H1 (cell line): Measurements from ENCODE around the gene PARD3. TPM values are rescaled to one million over a fixed set of nuclear protein-coding genes. Genes with fewer than 3 reads are reported as not detected.

Experiments
- CTCF ChIA-PET: fragments of 300-600 bp; sonication (Branson Sonifier 250); formaldehyde crosslinking; loops from one replicate; lab custom pipeline; 2021; ENCODE audit not compliant: partially characterized antibody; lab: Charles Lee
- POLR2A ChIA-PET: fragments of 300-600 bp; sonication (Branson Sonifier 250); formaldehyde crosslinking; loops from one replicate; lab custom pipeline; 2021; ENCODE audit warnings: inconsistent platforms; ENCODE audit not compliant: partially characterized antibody; lab: Charles Lee
- DNase-seq, 2 experiments: peaks; one replicate each; pipeline versions ENCODE4 v3.0.0 to v3.0.0-alpha.2; 2010 to 2022; ENCODE audit warnings: low spot score in 2 of 2, low read depth in 1 of 2, mixed read lengths in 1 of 2
- FAIRE-seq: peaks from 2 replicates; lab custom pipeline; 2011; peaks lifted over from hg19 to GRCh38; lab: Jason Lieb, UNC
- H2AFZ ChIP-seq: 2 replicates; pipeline ENCODE4 v1.8.1; 2012; ENCODE audit warnings: low read length, inconsistent platforms
- H2AK5ac ChIP-seq: 2 replicates; pipeline ENCODE4 v1.6.1; 2013; ENCODE audit warnings: low read depth, low read length
- H2BK120ac ChIP-seq: replicated peaks from 2 replicates; pipeline ENCODE3; 2013; ENCODE audit warnings: low read depth, low read length, inconsistent platforms
- H2BK12ac ChIP-seq: 2 replicates; pipeline ENCODE4 v1.6.1; 2013; ENCODE audit warnings: low read depth, low read length
- H2BK15ac ChIP-seq: 2 replicates; pipeline ENCODE4 v1.6.1; 2013; ENCODE audit warnings: low read length
- H2BK20ac ChIP-seq: 2 replicates; pipeline ENCODE4 v1.6.1; 2013; ENCODE audit warnings: low read length
- H2BK5ac ChIP-seq: 2 replicates; pipeline ENCODE4 v1.6.1; 2013; ENCODE audit warnings: low read depth, low read length
- H3K14ac ChIP-seq: 2 replicates; pipeline ENCODE4 v1.6.1; 2013; ENCODE audit warnings: inconsistent platforms; ENCODE audit not compliant: insufficient read length
- H3K18ac ChIP-seq: 2 replicates; pipeline ENCODE4 v1.6.1; 2013; ENCODE audit warnings: low read length; ENCODE audit errors: extremely low read depth
- H3K23ac ChIP-seq: 2 replicates; pipeline ENCODE4 v1.6.1; 2013; ENCODE audit warnings: inconsistent platforms; ENCODE audit not compliant: insufficient read length
- H3K23me2 ChIP-seq: 2 replicates; pipeline ENCODE4 v1.6.1; 2013; ENCODE audit warnings: low read depth, low read length
- H3K27ac ChIP-seq: 2 replicates; pipeline ENCODE4 v1.6.1; 2011; ENCODE audit warnings: low read depth, low read length, inconsistent platforms
- H3K27me3 ChIP-seq, 4 experiments: replicated peaks in 1 of 4; 1 replicate in 1 of 4; 2 replicates in 3 of 4; pipeline versions ENCODE4 v1.6.1 to v1.8.1; 2011 to 2013; ENCODE audit warnings: low read length in 3 of 4, mild to moderate bottlenecking in 3 of 4, inconsistent platforms in 2 of 4, mixed read lengths in 2 of 4, moderate library complexity in 1 of 4; ENCODE audit not compliant: control insufficient read depth in 3 of 4, insufficient read depth in 3 of 4; ENCODE audit errors: extremely low read depth in 1 of 4
- H3K36me3 ChIP-seq, 4 experiments: 2 replicates each; pipeline versions ENCODE4 v1.6.1 to v1.8.1; 2011 to 2013; ENCODE audit warnings: mild to moderate bottlenecking in 4 of 4, low read length in 3 of 4, moderate library complexity in 2 of 4, control low read depth in 1 of 4, inconsistent platforms in 1 of 4; ENCODE audit not compliant: insufficient read depth in 4 of 4, control insufficient read depth in 2 of 4
- H3K4ac ChIP-seq: replicated peaks from 2 replicates; pipeline ENCODE3; 2013; ENCODE audit warnings: low read length, low read depth, mixed read lengths, inconsistent platforms; ENCODE audit not compliant: insufficient read length
- H3K4me1 ChIP-seq, 4 experiments: replicated peaks in 1 of 4; 1 replicate in 1 of 4; 2 replicates in 3 of 4; pipeline versions ENCODE4 v1.6.1 to v1.8.1; 2011 to 2013; ENCODE audit warnings: low read length in 3 of 4, inconsistent platforms in 2 of 4, mixed read lengths in 1 of 4; ENCODE audit not compliant: insufficient read depth in 4 of 4, control insufficient read depth in 3 of 4
- H3K4me2 ChIP-seq, 2 experiments: 2 replicates each; pipeline versions ENCODE4 v1.6.1 to v1.8.1; 2011 to 2013; ENCODE audit warnings: low read depth in 2 of 2, low read length in 2 of 2, control low read depth in 1 of 2, inconsistent platforms in 1 of 2, mild to moderate bottlenecking in 1 of 2; ENCODE audit not compliant: insufficient read depth in 1 of 2
- H3K4me3 ChIP-seq, 4 experiments: fragments of 200-600, 300-600 bp in 1 of 4; sonication (generic), shearing (Covaris generic), sonication (Bioruptor Twin) in 1 of 4; 2 replicates each; pipeline versions ENCODE4 v1.5.1 to v1.8.1; 2011 to 2016; ENCODE audit warnings: low read length in 4 of 4, low read depth in 3 of 4, control low read depth in 2 of 4, inconsistent platforms in 2 of 4, mild to moderate bottlenecking in 2 of 4, mixed read lengths in 1 of 4, moderate library complexity in 1 of 4; ENCODE audit not compliant: insufficient read depth in 2 of 4; ENCODE audit errors: extremely low read depth in 1 of 4
- H3K56ac ChIP-seq: replicated peaks from 2 replicates; pipeline ENCODE3; 2013; ENCODE audit warnings: low read depth, mild to moderate bottlenecking, mixed read lengths, low read length, inconsistent platforms; ENCODE audit not compliant: insufficient read length
- H3K79me1 ChIP-seq: 2 replicates; pipeline ENCODE4 v1.6.1; 2013; ENCODE audit warnings: low read depth, low read length, control low read depth
- H3K79me2 ChIP-seq, 2 experiments: 2 replicates each; pipeline versions ENCODE4 v1.6.1 to v1.8.1; 2012 to 2013; ENCODE audit warnings: low read length in 2 of 2, mild to moderate bottlenecking in 2 of 2, inconsistent platforms in 1 of 2; ENCODE audit not compliant: insufficient read depth in 2 of 2, control insufficient read depth in 1 of 2
- H3K9ac ChIP-seq, 4 experiments: replicated peaks in 1 of 4; 1 replicate in 1 of 4; 2 replicates in 3 of 4; pipeline versions ENCODE4 v1.6.1 to v1.8.1; 2011 to 2013; ENCODE audit warnings: low read depth in 3 of 4, low read length in 3 of 4, control low read depth in 2 of 4, mild to moderate bottlenecking in 2 of 4, moderate library complexity in 2 of 4, inconsistent platforms in 1 of 4; ENCODE audit errors: extremely low read depth in 1 of 4
- H3K9me3 ChIP-seq, 2 experiments: 2 replicates each; pipeline versions ENCODE4 v1.6.1 to v1.8.1; 2012 to 2013; ENCODE audit warnings: mild to moderate bottlenecking in 2 of 2, moderate library complexity in 2 of 2, control low read depth in 1 of 2, inconsistent platforms in 1 of 2, low read depth in 1 of 2, low read length in 1 of 2, mixed read lengths in 1 of 2; ENCODE audit not compliant: insufficient read depth in 2 of 2
- H4K20me1 ChIP-seq, 2 experiments: replicated peaks in 1 of 2; 2 replicates each; pipeline versions ENCODE3 to v1.8.1; 2011 to 2013; ENCODE audit warnings: inconsistent platforms in 2 of 2, low read length in 2 of 2, mild to moderate bottlenecking in 1 of 2; ENCODE audit not compliant: insufficient read depth in 2 of 2, control insufficient read depth in 1 of 2
- H4K5ac ChIP-seq: 2 replicates; pipeline ENCODE4 v1.6.1; 2013; ENCODE audit warnings: low read length, low read depth, mixed read lengths, inconsistent platforms; ENCODE audit not compliant: insufficient read length
- H4K8ac ChIP-seq: 2 replicates; pipeline ENCODE4 v1.8.0; 2013; ENCODE audit warnings: mild to moderate bottlenecking, moderate library complexity, low read length, inconsistent platforms; ENCODE audit not compliant: insufficient read depth; ENCODE audit errors: extremely low read depth
- H4K91ac ChIP-seq: replicated peaks from 2 replicates; pipeline ENCODE3; 2013; ENCODE audit warnings: low read length, mixed read lengths, inconsistent platforms; ENCODE audit not compliant: insufficient read length
- CBX5 ChIP-seq: fragments of 300-800, 300-1000 bp; sonication (generic); IDR thresholded peaks from 2 replicates; pipeline ENCODE4 v1.7.1; 2016; ENCODE audit warnings: antibody characterized with exemption, low read length, low read depth
- GABPA ChIP-seq: IDR thresholded peaks from 2 replicates; pipeline ENCODE4 v1.6.1; 2011; ENCODE audit warnings: mild to moderate bottlenecking, low read length, moderate library complexity, borderline replicate concordance; ENCODE audit not compliant: insufficient read depth
- MAFK ChIP-seq: IDR thresholded peaks from 2 replicates; pipeline ENCODE4 v1.6.1; 2012; ENCODE audit warnings: low read depth, mild to moderate bottlenecking, improper control_type of control experiment, low read length
- PHF8 ChIP-seq: fragments of 200-600 bp; sonication (generic); conservative IDR thresholded peaks from 2 replicates; pipeline ENCODE4 v1.7.1; 2012; ENCODE audit warnings: low read depth, mild to moderate bottlenecking, inconsistent platforms, low read length, moderate library complexity
- POU5F1 ChIP-seq: IDR thresholded peaks from 2 replicates; pipeline ENCODE4 v1.6.1; 2011; ENCODE audit warnings: low read depth, mild to moderate bottlenecking, low read length, moderate library complexity
- TBP ChIP-seq: IDR thresholded peaks from 2 replicates; pipeline ENCODE4 v1.6.1; 2011; ENCODE audit warnings: low read depth, low read length, improper control_type of control experiment
- WGBS, 2 experiments: shearing (Covaris generic) in 1 of 2; methylation state at CpG; one replicate each; pipeline versions ENCODE4 v1.1.6 to v1.1.7; 2013 to 2015; ENCODE audit warnings: low lambda C conversion rate in 2 of 2, mixed read lengths in 2 of 2, inconsistent platforms in 1 of 2, low coverage in 1 of 2, missing lambda C conversion rate in 1 of 2; ENCODE audit not compliant: insufficient replicate concordance in 2 of 2, insufficient coverage in 1 of 2, insufficient read length in 1 of 2; ENCODE audit errors: extremely low coverage in 1 of 2, missing lambda C conversion rate in 1 of 2; 5-methylcytosine and 5-hydroxymethylcytosine counted together
- polyA plus RNA-seq, 7 experiments: library from polyadenylated mRNA; depleted of rRNA in 3 of 7; stranded (reverse) in 5 of 7; unstranded in 2 of 7; fragments of >200 nt in 5 of 7; fragments of 200-250 nt in 2 of 7; gene quantifications; 1 replicate in 5 of 7; 2 replicates in 1 of 7; 4 replicates in 1 of 7; pipeline versions ENCODE4 v1.2.1 to v1.2.3, GENCODE V29; 2011 to 2013; ENCODE audit warnings: missing spikeins in 2 of 7, mixed read lengths in 2 of 7
- total RNA-seq: library from RNA; stranded (reverse); fragmentation: NEBNext Ultra II Directional; extraction: Animal tissue kit (Norgen Biotek cat#: 25700); gene quantifications from 2 replicates; pipeline ENCODE4 v1.2.1, GENCODE V29; 2021

PARD3 gene
- total and polyA plus RNA-seq, 2 of the 8 experiments (the other 6 are each of a cell fraction or from before 2014, with no cell fraction given): 19.7 to 49.1 TPM

- no peak overlapping the region for H3K23ac ChIP-seq
- no peaks in the 10 kb centered on the region for H3K79me1 ChIP-seq
- FAIRE-seq: no peak
- DNase-seq: no peak
- POLR2A ChIA-PET: interaction anchor here (1.0 kb wide), 1 partner anchor 10 kb away, joined by 3 read pairs; no protein-coding TSS in a partner anchor
- H3K9ac ChIP-seq: no peak overlapping the region
- no peak overlapping the region for H3K4me2 ChIP-seq
- H2BK5ac ChIP-seq: no peak overlapping the region
- no peaks in the 10 kb centered on the region for H3K23me2 ChIP-seq
- WGBS, 2 experiments: 86% methylated on average over 3 of the region's 3 CpGs; no CpG with 5 or more reads in 1 of the 2 experiments
- H2BK15ac ChIP-seq: no peak overlapping the region
- H3K4me1 ChIP-seq: peaks cover 0 to 4% (median 0%) of the 10 kb centered on the region in 4 experiments; a peak in 1 of 7 replicates
- no peak overlapping the region for H2BK20ac ChIP-seq
- no peaks in the 10 kb centered on the region for H4K20me1 ChIP-seq
- no peak overlapping the region for H3K27ac ChIP-seq
- CTCF ChIA-PET: interaction anchor here (0.8 kb wide), 1 partner anchor 289 kb away, joined by 3 read pairs; no protein-coding TSS in a partner anchor
- H4K8ac ChIP-seq: no peak overlapping the region
- H3K27me3 ChIP-seq: no peaks in the 10 kb centered on the region
- H2BK120ac ChIP-seq: no peak overlapping the region
- no peak overlapping the region for H2AFZ ChIP-seq
- H2BK12ac ChIP-seq: no peak overlapping the region
- H3K56ac ChIP-seq: no peak overlapping the region
- H4K5ac ChIP-seq: no peak overlapping the region
- H3K79me2 ChIP-seq: no peaks in the 10 kb centered on the region
- no peaks in the 10 kb centered on the region for H3K9me3 ChIP-seq
- H3K36me3 ChIP-seq: no peaks in the 10 kb centered on the region
- no peak overlapping the region for H3K18ac ChIP-seq
- no peak overlapping the region for H3K4me3 ChIP-seq
- no peak overlapping the region for H2AK5ac ChIP-seq
- H4K91ac ChIP-seq: no peak overlapping the region
- H3K4ac ChIP-seq: no peak overlapping the region
- no peak overlapping the region for H3K14ac ChIP-seq
- TF ChIP-seq PHF8 (no peak), POU5F1 (no peak), GABPA (no peak), TBP (no peak), CBX5 (no peak), MAFK (no peak)
- TF ChIP-seq, all 59 proteins: peak for 0
These were observed 659.3 kb downstream of the PARD3 start for GRCh38 chr10:34155812-34156211.
